CD14-positive monocyte (primary cell): Measurements from ENCODE around the gene IMMP2L. TPM values are rescaled to one million over a fixed set of nuclear protein-coding genes. Genes with fewer than 3 reads are reported as not detected.

ENCODE experiments used
- DNase-seq, 3 donors: peaks; one replicate each; pipeline ENCODE4 v3.0.0-alpha.2; 2011 to 2022
- H2AFZ ChIP-seq: 2 replicates; pipeline ENCODE4 v1.6.0; 2012; ENCODE audit warnings: mild to moderate bottlenecking, low read depth, low read length, inconsistent platforms; ENCODE audit not compliant: insufficient read depth, poor library complexity, severe bottlenecking
- H3K27ac ChIP-seq, 2 donors: 1 replicate in 1 of 2; 2 replicates in 1 of 2; pipeline ENCODE4 v1.5.1; 2012 to 2013; ENCODE audit warnings: low read length in 2 of 2, control low read depth in 1 of 2, inconsistent platforms in 1 of 2, low read depth in 1 of 2, mild to moderate bottlenecking in 1 of 2
- H3K27me3 ChIP-seq, 2 donors: one replicate each; pipeline versions ENCODE4 v1.6.0 to v1.6.1; 2011 to 2013; ENCODE audit warnings: low read length in 2 of 2; ENCODE audit not compliant: control insufficient read depth in 2 of 2, insufficient read depth in 2 of 2
- H3K36me3 ChIP-seq, 2 donors: replicated peaks in 1 of 2; 1 replicate in 1 of 2; 2 replicates in 1 of 2; pipeline versions ENCODE4 v1.5.1 to v1.6.1; 2012 to 2013; ENCODE audit warnings: low read length in 2 of 2, control low read depth in 1 of 2, inconsistent platforms in 1 of 2, mild to moderate bottlenecking in 1 of 2; ENCODE audit not compliant: insufficient read depth in 2 of 2, control insufficient read depth in 1 of 2
- H3K4me1 ChIP-seq, 2 donors: 1 replicate in 1 of 2; 2 replicates in 1 of 2; pipeline versions ENCODE4 v1.5.1 to v1.6.1; 2012 to 2013; ENCODE audit warnings: low read length in 2 of 2, control low read depth in 1 of 2, inconsistent platforms in 1 of 2, mild to moderate bottlenecking in 1 of 2, moderate library complexity in 1 of 2; ENCODE audit not compliant: insufficient read depth in 2 of 2, control insufficient read depth in 1 of 2
- H3K4me2 ChIP-seq: replicated peaks from 2 replicates; pipeline ENCODE3; 2012; ENCODE audit warnings: low read length, moderate library complexity, mild to moderate bottlenecking; ENCODE audit not compliant: poor library complexity, severe bottlenecking; ENCODE audit errors: extremely low read depth
- H3K4me3 ChIP-seq, 3 experiments: fragments of 200-600 bp in 1 of 3; sonication (generic) in 1 of 3; replicated peaks in 1 of 3; 1 replicate in 2 of 3; 2 replicates in 1 of 3; pipeline ENCODE4 v1.5.1; 2011 to 2013; ENCODE audit warnings: low read length in 3 of 3, mild to moderate bottlenecking in 3 of 3, control low read depth in 2 of 3, low read depth in 2 of 3, inconsistent platforms in 1 of 3, moderate library complexity in 1 of 3
- H3K79me2 ChIP-seq: 2 replicates; pipeline ENCODE4 v1.6.0; 2012; ENCODE audit warnings: mild to moderate bottlenecking, control low read depth, inconsistent platforms, low read length, moderate library complexity; ENCODE audit not compliant: insufficient read depth
- H3K9ac ChIP-seq: 2 replicates; pipeline ENCODE4 v1.6.0; 2017; ENCODE audit warnings: low read length, mild to moderate bottlenecking; ENCODE audit not compliant: insufficient read depth, poor library complexity, severe bottlenecking
- H3K9me3 ChIP-seq, 2 donors: replicated peaks in 1 of 2; 1 replicate in 1 of 2; 2 replicates in 1 of 2; pipeline versions ENCODE4 v1.5.1 to v1.6.1; 2012 to 2013; ENCODE audit warnings: low read length in 2 of 2, control low read depth in 1 of 2; ENCODE audit not compliant: control insufficient read depth in 1 of 2, insufficient read depth in 1 of 2
- H4K20me1 ChIP-seq: 2 replicates; pipeline ENCODE4 v1.6.0; 2012; ENCODE audit warnings: mild to moderate bottlenecking, low read length, control low read depth, moderate library complexity; ENCODE audit not compliant: insufficient read depth
- H3K27ac Mint-ChIP-seq, 7 donors: one replicate each; pipeline ENCODE4 v1.8.0; 2020; ENCODE audit warnings: mild to moderate bottlenecking in 7 of 7, mixed read lengths in 7 of 7, moderate library complexity in 6 of 7, inconsistent platforms in 2 of 7
- H3K27me3 Mint-ChIP-seq, 3 donors: one replicate each; pipeline ENCODE4 v1.8.0; 2021 to 2022; ENCODE audit warnings: low read depth in 3 of 3, mild to moderate bottlenecking in 3 of 3, mixed read lengths in 3 of 3, moderate library complexity in 3 of 3, inconsistent platforms in 1 of 3
- H3K36me3 Mint-ChIP-seq, 2 donors: one replicate each; pipeline ENCODE4 v1.8.0; 2020; ENCODE audit warnings: mixed read lengths in 2 of 2, inconsistent platforms in 1 of 2, mild to moderate bottlenecking in 1 of 2
- H3K4me1 Mint-ChIP-seq: one replicate; pipeline ENCODE4 v1.8.0; 2020; ENCODE audit warnings: mild to moderate bottlenecking, mixed read lengths
- H3K4me3 Mint-ChIP-seq, 2 donors: one replicate each; pipeline ENCODE4 v1.8.0; 2020; ENCODE audit warnings: mild to moderate bottlenecking in 2 of 2, mixed read lengths in 2 of 2, moderate library complexity in 1 of 2
- H3K9me3 Mint-ChIP-seq, 7 donors: one replicate each; pipeline ENCODE4 v1.8.0; 2020 to 2022; ENCODE audit warnings: mixed read lengths in 7 of 7, mild to moderate bottlenecking in 6 of 7, moderate library complexity in 6 of 7, inconsistent platforms in 2 of 7
- CTCF ChIP-seq: fragments of 200-600 bp; IDR thresholded peaks from one replicate; pipeline ENCODE4 v1.8.0; 2022; ENCODE audit warnings: antibody characterized with exemption, mild to moderate bottlenecking
- WGBS: methylation state at CpG from one replicate; pipeline ENCODE4 v1.1.5; 2013; ENCODE audit warnings: missing lambda C conversion rate; ENCODE audit not compliant: insufficient coverage; 5-methylcytosine and 5-hydroxymethylcytosine counted together
- intact Hi-C, 2 donors: fragments of 100-400 bp; cut with micrococcal nuclease; formaldehyde crosslinking; loops; one replicate each; pipeline versions ENCODE4 v1.15.0 to v1.15.1; 2023
- polyA plus RNA-seq, 3 donors: library from polyadenylated mRNA; depleted of rRNA in 1 of 3; unstranded in 2 of 3; stranded (reverse) in 1 of 3; fragments of 300-500 nt in 2 of 3; fragments of >200 nt in 1 of 3; fragmentation: Illumina TruSeq in 2 of 3; gene quantifications; 1 replicate in 2 of 3; 2 replicates in 1 of 3; pipeline ENCODE4 v1.2.3, GENCODE V29; 2012 to 2021

IMMP2L gene
- polyA plus RNA-seq, 3 donors, result 1.9 to 6.4 (median 6.2) TPM

GRCh38 chr7:111530356-111530668 is 32.0 kb downstream of the IMMP2L start:
- no peak overlapping the region for H3K27ac ChIP-seq
- DNase-seq, result no peak
- no peak overlapping the region for H3K9ac ChIP-seq
- no peaks in the 10 kb centered on the region for H3K36me3 ChIP-seq
- H3K4me2 ChIP-seq, result no peak overlapping the region
- no peaks in the 10 kb centered on the region for H3K9me3 ChIP-seq
- no peaks in the 10 kb centered on the region for H3K36me3 Mint-ChIP-seq
- no peak for TF ChIP-seq CTCF
- H3K4me1 ChIP-seq, result peaks cover 18 to 23% of the 10 kb centered on the region in 2 donors
- no peak overlapping the region for H2AFZ ChIP-seq
- no peaks in the 10 kb centered on the region for H4K20me1 ChIP-seq
- peaks cover 0 to 3% (median 0%) of the 10 kb centered on the region in 3 donors for H3K27me3 Mint-ChIP-seq
- intact Hi-C loops, result no loop called here
- H3K27ac Mint-ChIP-seq, result no peak overlapping the region
- no peak overlapping the region for H3K4me3 Mint-ChIP-seq
- no peak overlapping the region for H3K4me3 ChIP-seq
- no peaks in the 10 kb centered on the region for H3K27me3 ChIP-seq
- no peaks in the 10 kb centered on the region for H3K9me3 Mint-ChIP-seq
- H3K4me1 Mint-ChIP-seq, result peaks cover 24% of the 10 kb centered on the region
- H3K79me2 ChIP-seq, result no peaks in the 10 kb centered on the region

GRCh38 chr7:111529507-111530355 is 32.6 kb downstream of the IMMP2L start:
- no peak overlapping the region for H3K4me3 Mint-ChIP-seq
- H3K36me3 Mint-ChIP-seq, result peaks cover 0 to 2% of the 10 kb centered on the region in 2 donors
- intact Hi-C loops, result no loop called here
- Histone ChIP-seq H3K27ac (no peak overlapping the region), H3K36me3 (no peaks in the 10 kb centered on the region), H4K20me1 (no peaks in the 10 kb centered on the region), H3K9me3 (no peaks in the 10 kb centered on the region), H3K4me1 (peaks cover 14 to 18% of the 10 kb centered on the region in 2 donors), H3K27me3 (no peaks in the 10 kb centered on the region), H2AFZ (no peak overlapping the region), H3K9ac (no peak overlapping the region), H3K4me2 (no peak overlapping the region), H3K4me3 (no peak overlapping the region), H3K79me2 (no peaks in the 10 kb centered on the region)
- H3K9me3 Mint-ChIP-seq, result peaks cover 0 to 4% (median 0%) of the 10 kb centered on the region in 7 donors
- no peak overlapping the region for H3K27ac Mint-ChIP-seq
- WGBS, result no CpG with 5 or more reads among the region's 1 CpG
- no peak for TF ChIP-seq CTCF
- peaks cover 0 to 4% (median 0%) of the 10 kb centered on the region in 3 donors for H3K27me3 Mint-ChIP-seq
- no peak for DNase-seq
- peaks cover 18% of the 10 kb centered on the region for H3K4me1 Mint-ChIP-seq
